Measurements from ENCODE around the gene ANGPTL8.

DNA sequence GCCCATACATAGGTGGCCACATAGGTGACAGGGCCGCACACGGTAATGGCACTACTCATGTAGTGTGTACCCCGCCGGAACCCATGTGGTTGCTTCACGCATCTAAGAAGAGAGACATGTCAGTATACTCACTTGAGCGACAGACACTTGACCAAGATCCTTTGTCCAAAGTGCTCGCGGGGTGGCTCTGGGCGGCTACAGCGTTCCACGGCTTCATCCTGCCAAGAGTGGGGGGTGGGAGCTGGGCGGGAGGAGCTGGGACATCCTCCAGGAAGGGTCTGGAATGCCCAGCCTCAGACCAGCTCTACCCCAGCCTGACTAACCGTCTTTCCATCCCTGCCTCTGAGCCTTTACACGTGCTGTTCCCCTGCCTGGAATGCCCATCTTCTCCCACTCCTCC lies 8.5 kb downstream of the ANGPTL8 start:
- no peak for TF ChIP-seq POLR2A (IDR thresholded peaks at IDR 0.05; ENCODE audit: low read depth, low read length)
- no peak for TF ChIP-seq SPI1 (IDR thresholded peaks at IDR 0.05; ENCODE audit: low read depth, low read length)
- TF ChIP-seq POLR2AphosphoS5 (IDR thresholded peaks at IDR 0.05; ENCODE audit: low read depth, low read length) = no peak

Measured in GM12891 (cell line).